Measurements from ENCODE around the gene NEDD4L.

NEDD4L gene

DNA sequence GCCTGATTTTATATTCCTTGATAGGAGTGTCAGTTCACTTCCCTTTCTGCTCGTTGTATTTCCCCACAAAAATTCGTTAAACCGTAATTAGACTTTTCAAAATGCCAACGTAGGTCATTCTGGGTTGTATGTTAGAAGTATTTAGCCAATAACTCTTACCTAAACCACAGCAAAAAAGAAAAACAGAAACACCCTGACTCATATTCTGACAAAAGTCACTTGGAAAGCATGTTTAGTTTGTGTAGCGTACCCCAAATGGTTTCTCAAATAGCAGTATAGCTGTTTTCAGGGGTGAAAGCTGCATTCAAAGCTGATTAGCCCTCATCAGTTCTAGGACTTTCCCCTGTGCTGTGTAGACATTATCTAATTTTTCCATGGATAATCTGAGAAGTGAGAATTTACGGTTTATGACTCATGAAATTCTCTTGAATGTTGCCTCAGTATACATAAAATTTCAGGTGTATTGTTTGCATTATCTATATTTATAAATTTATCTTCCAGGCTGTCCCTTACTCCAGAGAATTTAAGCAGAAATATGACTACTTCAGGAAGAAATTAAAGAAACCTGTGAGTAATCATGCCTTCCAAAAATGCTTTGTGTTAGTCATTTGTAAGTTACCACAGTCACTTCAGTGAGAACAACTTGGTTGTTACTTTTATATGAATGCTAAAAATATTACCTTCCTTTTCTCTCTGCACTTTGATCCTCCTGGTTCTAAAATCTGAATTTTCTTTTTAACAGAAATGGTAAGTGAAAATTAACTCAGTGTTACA, 319.9 kb downstream of the NEDD4L start:
- in situ Hi-C loops (cut with MboI; ENCODE audit: low pct_unique_long_range_greater_than_20kb, low sequenced_read_pairs, unreplicated experiment) = no loop called here
- TF ChIP-seq, protein P1, sequence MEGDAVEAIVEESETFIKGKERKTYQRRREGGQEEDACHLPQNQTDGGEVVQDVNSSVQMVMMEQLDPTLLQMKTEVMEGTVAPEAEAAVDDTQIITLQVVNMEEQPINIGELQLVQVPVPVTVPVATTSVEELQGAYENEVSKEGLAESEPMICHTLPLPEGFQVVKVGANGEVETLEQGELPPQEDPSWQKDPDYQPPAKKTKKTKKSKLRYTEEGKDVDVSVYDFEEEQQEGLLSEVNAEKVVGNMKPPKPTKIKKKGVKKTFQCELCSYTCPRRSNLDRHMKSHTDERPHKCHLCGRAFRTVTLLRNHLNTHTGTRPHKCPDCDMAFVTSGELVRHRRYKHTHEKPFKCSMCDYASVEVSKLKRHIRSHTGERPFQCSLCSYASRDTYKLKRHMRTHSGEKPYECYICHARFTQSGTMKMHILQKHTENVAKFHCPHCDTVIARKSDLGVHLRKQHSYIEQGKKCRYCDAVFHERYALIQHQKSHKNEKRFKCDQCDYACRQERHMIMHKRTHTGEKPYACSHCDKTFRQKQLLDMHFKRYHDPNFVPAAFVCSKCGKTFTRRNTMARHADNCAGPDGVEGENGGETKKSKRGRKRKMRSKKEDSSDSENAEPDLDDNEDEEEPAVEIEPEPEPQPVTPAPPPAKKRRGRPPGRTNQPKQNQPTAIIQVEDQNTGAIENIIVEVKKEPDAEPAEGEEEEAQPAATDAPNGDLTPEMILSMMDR (IDR thresholded peaks at IDR 0.05; ENCODE audit: extremely low read depth, insufficient read depth, missing control alignments) = no peak
- DNase-seq (ENCODE audit: low spot score) = no peak

DNA sequence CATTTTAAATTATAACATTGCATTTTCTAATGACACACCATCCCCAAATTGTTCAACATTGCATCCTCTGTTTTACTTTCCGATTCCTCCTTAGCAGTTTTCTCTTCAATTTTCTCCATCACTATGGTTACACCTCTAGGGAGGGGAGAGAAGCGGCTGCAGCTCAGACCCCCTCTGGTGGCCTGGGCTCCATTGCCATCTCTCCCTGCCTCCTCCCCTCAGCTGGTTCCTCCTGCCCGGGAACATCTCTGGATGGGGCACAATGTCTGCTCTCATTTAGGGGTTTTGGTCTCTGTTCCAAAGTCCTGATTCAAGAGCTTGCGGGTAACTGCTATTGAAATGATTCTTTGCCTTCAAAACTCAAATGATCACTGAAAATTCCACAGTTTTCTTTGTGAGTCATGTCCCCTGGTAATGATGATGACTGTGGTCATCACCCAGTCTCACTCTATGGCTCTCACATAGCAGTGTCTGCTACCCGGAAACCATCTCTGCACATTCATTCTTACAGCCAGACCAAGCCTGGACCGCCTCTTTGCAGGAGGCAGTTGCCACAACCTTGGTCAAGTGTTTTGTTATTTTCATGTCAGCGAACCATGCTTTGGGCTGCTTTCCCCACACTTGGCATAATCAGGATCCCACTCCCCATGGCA, 321.0 kb downstream of the NEDD4L start:
- TF ChIP-seq, protein P1 (IDR thresholded peaks at IDR 0.05; ENCODE audit: extremely low read depth, insufficient read depth, missing control alignments) = no peak
- DNase-seq (ENCODE audit: low spot score) = no peak
- in situ Hi-C loops (cut with MboI; ENCODE audit: low pct_unique_long_range_greater_than_20kb, low sequenced_read_pairs, unreplicated experiment) = no loop called here

DNA sequence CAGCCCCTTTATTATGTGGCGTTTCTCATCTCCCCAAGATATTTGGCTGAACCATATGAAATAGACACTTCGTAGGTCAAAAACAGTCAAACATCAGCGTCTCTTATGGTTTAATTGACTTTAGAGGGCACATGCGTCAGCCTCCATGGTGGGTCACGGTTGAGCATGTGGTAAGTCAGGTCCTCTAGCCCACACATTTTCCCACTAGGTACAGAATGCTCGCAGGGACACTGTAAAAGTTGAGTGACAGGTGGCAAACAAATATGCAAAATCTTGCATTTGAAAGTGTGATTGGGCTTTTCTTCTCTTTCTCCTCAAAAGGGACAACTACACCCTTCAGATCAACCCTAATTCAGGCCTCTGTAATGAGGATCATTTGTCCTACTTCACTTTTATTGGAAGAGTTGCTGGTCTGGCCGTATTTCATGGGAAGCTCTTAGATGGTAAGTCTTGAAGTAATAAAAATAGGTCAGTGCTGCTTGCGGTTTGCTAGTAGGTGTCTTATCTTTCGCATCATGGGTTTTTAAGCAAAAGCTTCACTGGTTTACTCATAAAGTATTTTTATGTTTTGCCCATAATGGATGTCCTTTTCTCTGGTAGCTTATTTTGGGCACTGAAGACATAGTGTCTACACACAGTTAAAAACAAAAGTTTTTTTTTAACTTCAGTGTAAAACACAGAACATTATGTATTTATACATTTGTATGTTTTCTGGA, 323.6 kb downstream of the NEDD4L start:
- TF ChIP-seq, protein P1 (IDR thresholded peaks at IDR 0.05; ENCODE audit: extremely low read depth, insufficient read depth, missing control alignments) = no peak
- in situ Hi-C loops (cut with MboI; ENCODE audit: low pct_unique_long_range_greater_than_20kb, low sequenced_read_pairs, unreplicated experiment) = no loop called here
- DNase-seq (ENCODE audit: low spot score) = no peak

DNA sequence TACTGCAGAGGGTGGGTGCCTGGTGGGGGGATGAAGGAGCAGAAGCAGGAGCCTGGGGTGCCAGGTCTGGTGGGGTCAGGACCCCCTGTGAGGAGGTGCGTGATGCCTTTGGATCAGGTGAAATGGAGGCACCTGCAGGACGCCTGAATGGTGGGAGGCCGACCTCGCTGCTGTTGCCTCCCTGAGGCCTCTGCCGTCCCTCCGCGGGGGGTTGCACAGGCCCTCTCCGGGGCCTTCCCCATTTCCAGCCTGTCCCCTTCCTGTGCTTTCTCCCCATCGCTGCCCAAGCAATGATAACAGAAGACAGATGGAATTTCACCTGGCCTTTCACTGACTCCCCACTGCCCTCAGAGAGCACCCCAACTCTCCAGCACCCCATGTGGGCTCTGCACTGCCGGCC, 325.6 kb downstream of the NEDD4L start:
- in situ Hi-C loops (cut with MboI; ENCODE audit: low pct_unique_long_range_greater_than_20kb, low sequenced_read_pairs, unreplicated experiment) = no loop called here

DNA sequence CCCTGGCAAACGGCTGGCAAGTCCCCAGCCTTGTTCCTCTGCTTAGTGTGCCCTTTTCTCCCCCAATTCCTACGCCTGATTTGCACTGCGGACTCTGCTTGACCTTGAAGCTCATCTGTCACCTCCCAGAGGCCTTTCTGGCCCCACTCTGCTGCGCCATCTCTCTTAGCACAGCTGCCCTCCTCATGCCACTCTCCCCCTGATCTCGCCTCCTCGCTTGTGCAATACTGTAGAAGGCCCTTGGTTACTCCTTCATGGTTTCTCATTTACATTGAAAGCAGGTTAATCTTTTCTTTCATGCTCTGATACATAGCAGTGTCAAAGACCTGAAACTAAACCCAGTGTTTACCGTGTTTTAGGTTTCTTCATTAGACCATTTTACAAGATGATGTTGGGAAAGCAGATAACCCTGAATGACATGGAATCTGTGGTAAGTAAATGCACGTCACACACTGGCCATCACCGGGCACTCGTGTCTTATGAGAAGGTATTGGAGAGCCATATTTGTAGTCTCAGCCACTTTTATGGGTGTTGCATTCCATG, 326.1 kb downstream of the NEDD4L start:
- in situ Hi-C loops (cut with MboI; ENCODE audit: low pct_unique_long_range_greater_than_20kb, low sequenced_read_pairs, unreplicated experiment) = no loop called here
- DNase-seq (ENCODE audit: low spot score) = no peak
- TF ChIP-seq, protein P1 (IDR thresholded peaks at IDR 0.05; ENCODE audit: extremely low read depth, insufficient read depth, missing control alignments) = no peak

More for the DNA sequence above, 325.6 kb downstream of the NEDD4L start:
- TF ChIP-seq, protein P1 (IDR thresholded peaks at IDR 0.05; ENCODE audit: extremely low read depth, insufficient read depth, missing control alignments) = no peak
- no peak for DNase-seq (ENCODE audit: low spot score)

DNA sequence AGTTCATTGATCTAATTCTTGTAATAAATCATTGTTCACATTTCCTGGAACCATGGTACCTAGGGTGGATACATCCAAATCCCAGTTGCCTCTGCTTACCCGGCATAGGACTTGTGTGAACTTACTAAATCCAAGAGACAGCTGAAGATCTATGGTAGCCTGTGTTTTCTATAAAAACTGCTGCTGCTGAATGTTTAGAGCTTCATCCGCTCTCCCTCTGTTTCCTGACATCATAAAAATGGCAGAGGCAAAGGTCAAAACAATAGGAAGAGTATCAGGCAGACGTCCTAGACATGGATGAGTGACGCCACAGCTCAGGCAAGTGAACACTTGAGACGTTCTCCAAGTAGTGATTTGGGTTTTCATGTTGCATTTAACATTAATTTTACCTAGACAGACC, 326.6 kb downstream of the NEDD4L start:
- in situ Hi-C loops (cut with MboI; ENCODE audit: low pct_unique_long_range_greater_than_20kb, low sequenced_read_pairs, unreplicated experiment) = no loop called here
- TF ChIP-seq, protein P1 (IDR thresholded peaks at IDR 0.05; ENCODE audit: extremely low read depth, insufficient read depth, missing control alignments) = no peak

More for the DNA sequence above, 326.6 kb downstream of the NEDD4L start:
- no peak for DNase-seq (ENCODE audit: low spot score)

Measured in GM13977 (cell line).